ENCODE measurements around the gene SLC2A11. TPM values are rescaled to one million over a fixed set of nuclear protein-coding genes. Genes with fewer than 3 reads are reported as not detected.
A peak's percentile ranks its signal among the peaks of the same experiment; 100 is the strongest.

The SLC2A11 gene
- total RNA-seq, 1 experiment from 2014 or later, result 4.9 TPM

DNA sequence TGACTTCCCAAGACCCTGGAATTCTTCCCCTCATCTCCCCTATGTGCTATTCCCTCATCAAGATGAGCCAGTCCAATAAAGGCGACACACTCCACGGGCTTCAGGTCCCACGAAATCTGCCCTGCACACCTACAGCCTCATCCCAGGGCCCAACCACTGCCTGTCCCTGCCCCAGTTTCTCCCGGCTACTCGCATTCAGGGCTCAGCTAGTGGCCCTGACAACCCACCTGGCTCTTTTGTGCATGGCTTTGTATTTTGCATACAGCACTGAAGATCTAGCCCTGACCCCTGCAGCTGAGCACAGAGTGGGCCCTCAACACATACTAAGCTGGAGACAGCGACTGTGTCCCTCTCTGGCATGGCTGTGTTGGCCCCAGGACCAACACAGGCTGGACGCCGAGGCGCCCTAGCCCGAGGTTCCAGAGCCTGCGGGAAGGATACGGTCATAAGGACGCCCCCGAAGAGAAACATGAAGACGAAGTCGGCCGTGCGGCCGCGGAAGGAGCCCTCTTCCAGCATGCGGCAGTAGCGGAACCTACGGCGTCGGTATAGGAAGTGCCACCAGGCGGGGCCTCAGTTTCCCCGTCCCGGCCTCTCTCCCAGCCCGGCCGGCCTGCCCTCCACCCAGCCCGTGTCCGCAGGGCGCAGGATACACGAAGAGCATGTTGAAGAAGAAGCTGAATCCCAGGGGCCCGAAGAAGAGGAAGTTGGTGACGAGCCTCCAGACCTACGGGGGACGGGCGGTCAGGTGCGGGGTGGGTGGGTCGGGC, 19.6 kb upstream of the SLC2A11 start:
- DNase-seq (ENCODE audit: low spot score), result no peak
- CTCF ChIA-PET, result no interaction called here
- no peak overlapping the region for H3K4me3 ChIP-seq (ENCODE audit: low read depth, low read length, poor library complexity, severe bottlenecking)
- intact Hi-C loops (cut with micrococcal nuclease; ENCODE audit: unreplicated experiment), result no loop called here
- BruUV-seq (replicated peaks), result no TSS peak
- POLR2A ChIA-PET (ENCODE audit: low non-redundant PET), result no interaction called here
- peaks cover 25% of the 10 kb centered on the region for H3K36me3 ChIP-seq (ENCODE audit: insufficient read depth, low read length, poor library complexity, severe bottlenecking)
- H3K27ac ChIP-seq (ENCODE audit: low read depth, low read length, poor library complexity, severe bottlenecking), result no peak overlapping the region
- H3K27me3 ChIP-seq (replicated peaks; ENCODE audit: insufficient read depth, low read depth, low read length, poor library complexity), result no peaks in the 10 kb centered on the region
- peaks cover 3% of the 10 kb centered on the region for H3K4me1 ChIP-seq (ENCODE audit: insufficient read depth, low read length, poor library complexity, severe bottlenecking)
- no peaks in the 10 kb centered on the region for H3K9me3 ChIP-seq (ENCODE audit: low read depth, low read length, poor library complexity, severe bottlenecking)
- TF ChIP-seq EZH2 (IDR thresholded peaks at IDR 0.05; ENCODE audit: borderline replicate concordance, low read depth, low read length, poor library complexity, severe bottlenecking), result no peak
- TF ChIP-seq, protein P1, sequence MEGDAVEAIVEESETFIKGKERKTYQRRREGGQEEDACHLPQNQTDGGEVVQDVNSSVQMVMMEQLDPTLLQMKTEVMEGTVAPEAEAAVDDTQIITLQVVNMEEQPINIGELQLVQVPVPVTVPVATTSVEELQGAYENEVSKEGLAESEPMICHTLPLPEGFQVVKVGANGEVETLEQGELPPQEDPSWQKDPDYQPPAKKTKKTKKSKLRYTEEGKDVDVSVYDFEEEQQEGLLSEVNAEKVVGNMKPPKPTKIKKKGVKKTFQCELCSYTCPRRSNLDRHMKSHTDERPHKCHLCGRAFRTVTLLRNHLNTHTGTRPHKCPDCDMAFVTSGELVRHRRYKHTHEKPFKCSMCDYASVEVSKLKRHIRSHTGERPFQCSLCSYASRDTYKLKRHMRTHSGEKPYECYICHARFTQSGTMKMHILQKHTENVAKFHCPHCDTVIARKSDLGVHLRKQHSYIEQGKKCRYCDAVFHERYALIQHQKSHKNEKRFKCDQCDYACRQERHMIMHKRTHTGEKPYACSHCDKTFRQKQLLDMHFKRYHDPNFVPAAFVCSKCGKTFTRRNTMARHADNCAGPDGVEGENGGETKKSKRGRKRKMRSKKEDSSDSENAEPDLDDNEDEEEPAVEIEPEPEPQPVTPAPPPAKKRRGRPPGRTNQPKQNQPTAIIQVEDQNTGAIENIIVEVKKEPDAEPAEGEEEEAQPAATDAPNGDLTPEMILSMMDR (conservative IDR thresholded peaks at IDR 0.05; ENCODE audit: low read depth, low read length), result no peak

GRCh38 chr22:23838681-23839468, 18.8 kb upstream of the SLC2A11 start, which contains the start of gene DERL3:
Gene DERL3, minus strand, starts transcription at chr22:23839006. Its CDS starts 19 bp downstream, at chr22:23838987.
- no peaks in the 10 kb centered on the region for H3K9me3 ChIP-seq (ENCODE audit: low read depth, low read length, poor library complexity, severe bottlenecking)
- peak; percentile 99 for DNase-seq (ENCODE audit: low spot score)
- BruUV-seq (replicated peaks), result no TSS peak
- peaks cover 19% of the 10 kb centered on the region for H3K36me3 ChIP-seq (ENCODE audit: insufficient read depth, low read length, poor library complexity, severe bottlenecking)
- ChIA-PET CTCF (no interaction called here), POLR2A (ENCODE audit: low non-redundant PET) (no interaction called here)
- peaks cover 3% of the 10 kb centered on the region for H3K4me1 ChIP-seq (ENCODE audit: insufficient read depth, low read length, poor library complexity, severe bottlenecking)
- no peak within 1 kb of the TSS for H3K27ac ChIP-seq (ENCODE audit: low read depth, low read length, poor library complexity, severe bottlenecking)
- H3K27me3 ChIP-seq (replicated peaks; ENCODE audit: insufficient read depth, low read depth, low read length, poor library complexity), result no peaks in the 10 kb centered on the region
- TF ChIP-seq EZH2 (IDR thresholded peaks at IDR 0.05; ENCODE audit: borderline replicate concordance, low read depth, low read length, poor library complexity, severe bottlenecking), result no peak
- TF ChIP-seq, protein P1 (conservative IDR thresholded peaks at IDR 0.05; ENCODE audit: low read depth, low read length), result no peak
- peak within 1 kb of the TSS; percentile 27 for H3K4me3 ChIP-seq (ENCODE audit: low read depth, low read length, poor library complexity, severe bottlenecking)
- intact Hi-C loops (cut with micrococcal nuclease; ENCODE audit: unreplicated experiment), result no loop called here

DNA sequence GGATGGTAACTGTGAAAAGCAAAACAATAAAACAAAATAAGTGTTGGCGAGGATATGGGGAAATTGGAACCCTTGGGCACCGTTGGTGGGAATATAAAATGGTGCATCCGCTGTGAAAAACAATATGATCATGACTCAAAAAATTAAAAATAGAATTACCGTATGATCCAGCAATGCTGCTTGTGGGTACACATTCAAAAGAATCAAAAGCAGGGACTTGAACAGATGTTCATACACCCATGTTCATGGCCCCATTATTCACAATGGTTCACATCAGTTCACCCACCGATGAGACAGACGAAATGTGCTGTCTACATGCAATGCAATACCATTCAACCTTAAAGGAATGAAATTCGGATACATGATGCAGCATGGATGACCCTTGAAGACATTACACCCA, 17.6 kb upstream of the SLC2A11 start:
- ChIA-PET CTCF (no interaction called here), POLR2A (ENCODE audit: low non-redundant PET) (no interaction called here)
- DNase-seq (ENCODE audit: low spot score), result no peak
- H3K27ac ChIP-seq (ENCODE audit: low read depth, low read length, poor library complexity, severe bottlenecking), result no peak overlapping the region
- H3K4me1 ChIP-seq (ENCODE audit: insufficient read depth, low read length, poor library complexity, severe bottlenecking), result peaks cover 3% of the 10 kb centered on the region
- TF ChIP-seq, protein P1 (conservative IDR thresholded peaks at IDR 0.05; ENCODE audit: low read depth, low read length), result no peak
- no peak for TF ChIP-seq EZH2 (IDR thresholded peaks at IDR 0.05; ENCODE audit: borderline replicate concordance, low read depth, low read length, poor library complexity, severe bottlenecking)
- no TSS peak for BruUV-seq (replicated peaks)
- intact Hi-C loops (cut with micrococcal nuclease; ENCODE audit: unreplicated experiment), result no loop called here
- no peaks in the 10 kb centered on the region for H3K9me3 ChIP-seq (ENCODE audit: low read depth, low read length, poor library complexity, severe bottlenecking)
- no peaks in the 10 kb centered on the region for H3K27me3 ChIP-seq (replicated peaks; ENCODE audit: insufficient read depth, low read depth, low read length, poor library complexity)
- peaks cover 11% of the 10 kb centered on the region for H3K36me3 ChIP-seq (ENCODE audit: insufficient read depth, low read length, poor library complexity, severe bottlenecking)
- no peak overlapping the region for H3K4me3 ChIP-seq (ENCODE audit: low read depth, low read length, poor library complexity, severe bottlenecking)
